Activated naive CD4-positive, alpha-beta T cell treated with anti-CD3 and anti-CD28 coated beads for 36 hours (primary cell): ENCODE measurements around the gene SUPT6H. TPM values are rescaled to one million over a fixed set of nuclear protein-coding genes. Genes with fewer than 3 reads are reported as not detected.
A peak's percentile ranks its signal among the peaks of the same experiment; 100 is the strongest.

Source experiments
- CTCF ChIA-PET: fragments of 350-600 bp; sonication (Branson Sonifier 250); formaldehyde crosslinking; loops from one replicate; lab custom pipeline; 2021; ENCODE audit warnings: antibody characterized with exemption; lab: Charles Lee
- DNase-seq: peaks from one replicate; pipeline ENCODE4 v3.0.0-alpha.2; 2020
- H3K27ac Mint-ChIP-seq: one replicate; pipeline ENCODE4 v1.8.0; 2021; ENCODE audit warnings: mild to moderate bottlenecking, mixed read lengths
- H3K27me3 Mint-ChIP-seq: one replicate; pipeline ENCODE4 v1.8.0; 2021; ENCODE audit warnings: low read depth, mixed read lengths
- H3K36me3 Mint-ChIP-seq: one replicate; pipeline ENCODE4 v1.8.0; 2021; ENCODE audit warnings: low read depth, mixed read lengths
- H3K4me1 Mint-ChIP-seq: one replicate; pipeline ENCODE4 v1.8.0; 2021; ENCODE audit warnings: low read depth, mixed read lengths
- H3K4me3 Mint-ChIP-seq: one replicate; pipeline ENCODE4 v1.8.0; 2021; ENCODE audit warnings: mild to moderate bottlenecking, moderate library complexity, mixed read lengths
- H3K9me3 Mint-ChIP-seq: one replicate; pipeline ENCODE4 v1.8.0; 2021; ENCODE audit warnings: mixed read lengths
- intact Hi-C: fragments of 100-400 bp; cut with micrococcal nuclease; formaldehyde crosslinking; loops from one replicate; pipeline ENCODE4 v1.15.1; 2023
- total RNA-seq, 2 experiments: library from RNA; stranded (reverse); gene quantifications; one replicate each; pipeline ENCODE4 v1.2.3, GENCODE V29; 2021

SUPT6H gene
- total RNA-seq, 2 experiments from 2014 or later = 50.8 to 52.1 TPM

- Mint-ChIP-seq H3K4me3 (no peak overlapping the region), H3K27ac (no peak overlapping the region), H3K27me3 (no peaks in the 10 kb centered on the region), H3K4me1 (peaks cover 7% of the 10 kb centered on the region), H3K36me3 (peaks cover 36% of the 10 kb centered on the region), H3K9me3 (no peaks in the 10 kb centered on the region)
- CTCF ChIA-PET = no interaction called here
- intact Hi-C loops = no loop called here
- no peak for DNase-seq
These were observed 35.2 kb upstream of the SUPT6H start for GRCh38 chr17:28626818-28627217.

DNA sequence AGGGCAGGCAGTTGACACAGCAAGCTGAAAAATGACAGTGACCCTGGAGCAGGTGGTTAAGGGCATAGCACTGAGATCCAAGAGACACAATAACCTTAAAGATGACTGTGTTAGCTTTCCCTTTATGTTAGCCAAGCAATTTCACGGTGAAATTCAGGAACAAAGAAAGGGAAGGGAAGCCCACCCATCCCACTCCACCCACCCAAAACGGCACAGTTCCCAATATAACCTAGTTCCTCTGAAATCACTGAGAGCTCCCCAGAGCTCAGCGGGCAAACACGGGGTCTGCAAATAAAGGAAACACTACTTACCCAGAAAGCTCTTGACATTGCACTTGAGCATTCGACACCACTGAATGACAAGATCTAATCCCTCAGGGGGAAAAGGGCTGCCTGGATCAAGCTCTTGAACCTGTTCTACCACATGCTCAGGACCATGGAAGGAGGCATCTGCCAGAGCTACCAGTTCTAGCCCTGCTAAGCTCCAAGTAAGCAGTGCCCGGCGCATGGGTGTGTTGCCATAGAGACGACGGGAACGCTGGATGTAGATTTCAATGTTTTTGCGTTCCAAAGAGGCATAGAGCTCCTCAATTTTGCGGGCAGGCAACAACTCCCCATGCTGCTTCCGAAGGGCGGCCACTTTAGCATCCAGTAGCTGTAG is 27.7 kb upstream of the SUPT6H start:
- H3K27ac Mint-ChIP-seq = no peak overlapping the region
- H3K4me3 Mint-ChIP-seq = no peak overlapping the region
- CTCF ChIA-PET = interaction anchor here (0.8 to 2.4 kb wide), 7 partner anchors 9 to 93 kb away, joined by 3 to 7 read pairs (median 3); partner anchors contain the start of gene BLTP2
- peaks cover 17% of the 10 kb centered on the region for H3K4me1 Mint-ChIP-seq
- H3K36me3 Mint-ChIP-seq = peaks cover 68% of the 10 kb centered on the region
- intact Hi-C loops = no loop called here
- no peak for DNase-seq
- H3K27me3 Mint-ChIP-seq = no peaks in the 10 kb centered on the region
- no peaks in the 10 kb centered on the region for H3K9me3 Mint-ChIP-seq

GRCh38 chr17:28635506-28635905 is 26.5 kb upstream of the SUPT6H start:
- H3K9me3 Mint-ChIP-seq = no peaks in the 10 kb centered on the region
- CTCF ChIA-PET = interaction anchor here (1.1 kb wide), 1 partner anchor 30 kb away, joined by 4 read pairs; no protein-coding TSS in a partner anchor
- H3K27ac Mint-ChIP-seq = no peak overlapping the region
- H3K4me3 Mint-ChIP-seq = no peak overlapping the region
- H3K27me3 Mint-ChIP-seq = no peaks in the 10 kb centered on the region
- peaks cover 18% of the 10 kb centered on the region for H3K4me1 Mint-ChIP-seq
- peaks cover 73% of the 10 kb centered on the region for H3K36me3 Mint-ChIP-seq
- no peak for DNase-seq
- intact Hi-C loops = no loop called here

DNA sequence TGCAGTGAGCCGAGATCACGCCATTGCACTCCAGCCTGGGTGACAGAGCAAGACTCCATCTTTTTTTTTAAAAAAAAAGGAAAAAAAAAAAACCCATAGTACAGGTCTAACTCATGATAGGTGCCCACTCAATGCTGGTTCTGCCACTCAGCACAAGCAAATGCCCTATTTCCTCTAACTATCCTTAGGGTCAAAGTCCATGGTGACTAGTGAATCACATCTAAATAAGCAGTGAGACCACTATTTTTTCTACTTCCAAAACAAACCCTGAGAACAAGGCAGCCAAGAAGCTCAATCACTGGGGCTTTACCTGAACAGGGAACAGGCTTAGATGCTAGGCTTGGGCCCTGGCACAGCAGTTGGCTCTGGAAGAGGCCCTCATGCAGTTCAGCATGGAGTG is 20.4 kb upstream of the SUPT6H start:
- CTCF ChIA-PET = interaction anchor here (0.9 kb wide), 1 partner anchor 11 kb away, joined by 3 read pairs; no protein-coding TSS in a partner anchor
- peaks cover 36% of the 10 kb centered on the region for H3K4me1 Mint-ChIP-seq
- H3K9me3 Mint-ChIP-seq = no peaks in the 10 kb centered on the region
- intact Hi-C loops = no loop called here
- H3K27me3 Mint-ChIP-seq = no peaks in the 10 kb centered on the region
- DNase-seq = no peak
- peaks cover 56% of the 10 kb centered on the region for H3K36me3 Mint-ChIP-seq
- H3K27ac Mint-ChIP-seq = no peak overlapping the region
- no peak overlapping the region for H3K4me3 Mint-ChIP-seq

DNA sequence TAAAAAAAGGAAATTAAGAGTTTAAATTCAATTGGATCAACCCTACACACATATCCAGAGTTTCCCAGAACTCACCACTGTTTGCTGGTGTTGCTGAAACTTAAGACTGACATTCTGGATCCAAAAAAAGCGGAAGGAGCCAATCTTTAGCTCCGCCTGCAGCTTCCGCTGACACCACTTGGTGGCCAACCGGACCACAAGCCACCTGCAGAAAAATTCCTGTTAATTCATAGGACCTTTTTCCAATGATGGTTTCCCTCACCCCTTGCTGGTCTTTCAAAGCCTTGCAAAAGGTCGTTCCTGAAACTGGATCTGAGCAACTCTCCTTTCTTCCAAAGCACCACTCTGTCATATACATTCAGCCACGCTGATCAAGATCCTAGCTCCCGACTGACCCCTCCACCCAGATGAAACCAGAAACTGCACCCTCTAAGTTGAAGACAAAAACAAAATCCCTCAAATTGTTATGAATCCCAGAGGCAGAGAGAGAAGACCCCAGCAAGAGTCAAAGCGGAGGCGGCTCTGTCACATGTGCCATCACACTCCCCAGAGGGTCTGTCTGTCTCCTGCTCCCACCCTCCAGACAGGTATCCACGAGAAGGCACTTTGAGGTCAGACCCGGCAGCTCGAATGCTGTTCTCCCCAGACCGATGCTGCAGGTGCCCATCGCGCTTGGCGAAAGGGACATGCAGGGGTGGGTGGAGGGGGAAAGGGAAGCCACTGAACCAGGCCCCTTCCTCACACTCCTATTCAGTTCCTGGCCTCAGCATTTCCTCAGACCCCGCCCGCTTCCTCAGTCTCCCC is 17.8 kb upstream of the SUPT6H start:
- peak; percentile 42 for DNase-seq
- H3K4me1 Mint-ChIP-seq = peaks cover 39% of the 10 kb centered on the region
- H3K27me3 Mint-ChIP-seq = no peaks in the 10 kb centered on the region
- H3K27ac Mint-ChIP-seq = peak overlapping the region; percentile 65
- intact Hi-C loops = loop anchor here (2.0 kb wide), 2 partner anchors 67 to 73 kb away; partner anchors contain the start of genes PIGS and PROCA1
- CTCF ChIA-PET = interaction anchor here (0.8 to 4.5 kb wide), 13 partner anchors 9 to 258 kb away, joined by 3 to 56 read pairs (median 3); partner anchors contain the start of genes ALDOC, DHRS13, SDF2 and SUPT6H
- peak overlapping the region; percentile 84 for H3K4me3 Mint-ChIP-seq
- H3K36me3 Mint-ChIP-seq = peaks cover 35% of the 10 kb centered on the region
- no peaks in the 10 kb centered on the region for H3K9me3 Mint-ChIP-seq

- intact Hi-C loops = loop anchor here (1.0 to 5.0 kb wide), 8 partner anchors 16 to 307 kb away; partner anchors contain the start of genes DHRS13, PIGS, PROCA1 and SDF2
- H3K9me3 Mint-ChIP-seq = no peaks in the 10 kb centered on the region
- H3K27me3 Mint-ChIP-seq = no peaks in the 10 kb centered on the region
- CTCF ChIA-PET = interaction anchor here (1.0 to 4.5 kb wide), 10 partner anchors 10 to 257 kb away, joined by 3 to 56 read pairs (median 3); partner anchors contain the start of genes DHRS13, SDF2, SUPT6H and TLCD1
- peak; percentile 96 for DNase-seq
- peaks cover 30% of the 10 kb centered on the region for H3K36me3 Mint-ChIP-seq
- peaks cover 36% of the 10 kb centered on the region for H3K4me1 Mint-ChIP-seq
- H3K27ac Mint-ChIP-seq = peak within 1 kb of the TSS; percentile 86
- peak within 1 kb of the TSS; percentile 84 for H3K4me3 Mint-ChIP-seq
These were observed 17.0 kb upstream of the SUPT6H start, which contains the start of gene BLTP2 for GRCh38 chr17:28644787-28645575. Gene BLTP2, minus strand, starts transcription at chr17:28645158. Its CDS starts 102 bp downstream, at chr17:28645056.

DNA sequence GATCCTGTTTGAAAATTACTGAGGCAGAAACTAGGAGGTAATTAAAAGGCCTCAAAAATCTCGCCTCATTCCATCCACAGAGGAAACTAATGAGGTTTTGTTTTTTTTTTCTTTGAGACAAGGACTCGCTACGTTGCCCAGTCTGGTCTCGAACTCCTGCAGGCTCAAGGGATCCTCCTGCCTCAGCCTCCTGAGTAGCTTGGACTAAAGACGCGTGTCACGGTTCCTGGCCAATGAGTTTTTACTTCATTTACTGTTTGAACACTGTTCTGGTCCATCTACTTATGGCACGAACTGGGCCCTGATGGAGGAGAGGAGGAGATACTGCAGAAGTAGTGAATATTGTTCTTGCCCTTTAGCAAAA is 16.4 kb upstream of the SUPT6H start:
- H3K4me3 Mint-ChIP-seq = peak overlapping the region; percentile 84
- peaks cover 36% of the 10 kb centered on the region for H3K4me1 Mint-ChIP-seq
- DNase-seq = peak; percentile 14
- H3K27ac Mint-ChIP-seq = peak overlapping the region; percentile 86
- no peaks in the 10 kb centered on the region for H3K9me3 Mint-ChIP-seq
- CTCF ChIA-PET = interaction anchor here (0.8 to 4.5 kb wide), 8 partner anchors 16 to 119 kb away, joined by 3 to 56 read pairs (median 6); partner anchors contain the start of genes PIGS, SDF2, SUPT6H and TLCD1
- peaks cover 29% of the 10 kb centered on the region for H3K36me3 Mint-ChIP-seq
- intact Hi-C loops = loop anchor here (1.0 to 5.0 kb wide), 8 partner anchors 16 to 307 kb away; partner anchors contain the start of genes DHRS13, PIGS, PROCA1 and SDF2
- H3K27me3 Mint-ChIP-seq = no peaks in the 10 kb centered on the region

GRCh38 chr17:28646039-28646754 is 15.8 kb upstream of the SUPT6H start:
- peak; percentile 9 for DNase-seq
- H3K36me3 Mint-ChIP-seq = peaks cover 24% of the 10 kb centered on the region
- CTCF ChIA-PET = interaction anchor here (0.6 to 4.5 kb wide), 13 partner anchors 10 to 271 kb away, joined by 3 to 56 read pairs (median 3); partner anchors contain the start of genes PIGS, SDF2 and SUPT6H

DNA sequence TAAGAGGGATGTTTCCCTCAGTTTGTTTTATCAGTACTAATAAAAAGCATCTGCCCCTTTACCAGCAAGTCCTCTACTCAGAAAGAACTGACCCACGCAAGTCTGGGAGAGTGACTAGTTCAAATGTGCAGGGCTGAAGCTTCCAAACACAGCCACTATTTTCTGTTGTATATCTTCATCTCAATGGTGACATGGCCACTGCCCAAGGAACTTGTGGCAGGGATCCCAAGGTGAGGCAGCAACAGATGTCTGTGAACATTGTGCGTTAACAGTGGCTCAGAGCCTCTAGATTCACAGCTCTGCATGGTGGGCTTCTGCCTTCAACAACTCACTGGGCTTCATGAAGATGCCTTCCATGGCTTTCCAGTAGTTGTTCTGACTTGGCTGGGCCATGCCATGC is 13.3 kb upstream of the SUPT6H start:
- CTCF ChIA-PET = interaction anchor here (0.6 to 3.2 kb wide), 4 partner anchors 14 to 70 kb away, joined by 3 to 22 read pairs (median 8); partner anchors contain the start of genes SDF2 and SUPT6H
- no peaks in the 10 kb centered on the region for H3K9me3 Mint-ChIP-seq
- no peaks in the 10 kb centered on the region for H3K27me3 Mint-ChIP-seq
- no peak for DNase-seq
- peaks cover 27% of the 10 kb centered on the region for H3K4me1 Mint-ChIP-seq
- H3K4me3 Mint-ChIP-seq = no peak overlapping the region
- peaks cover 9% of the 10 kb centered on the region for H3K36me3 Mint-ChIP-seq
- no peak overlapping the region for H3K27ac Mint-ChIP-seq
- intact Hi-C loops = loop anchor here (5.0 kb wide), 1 partner anchor 254 kb away; the partner anchor contains the start of gene DHRS13

More at GRCh38 chr17:28646039-28646754, 15.8 kb upstream of the SUPT6H start:
- intact Hi-C loops = loop anchor here (1.0 to 5.0 kb wide), 4 partner anchors 30 to 256 kb away; partner anchors contain the start of genes DHRS13, NEK8 and RPL23A
- Mint-ChIP-seq H3K27ac (peak overlapping the region; percentile 86), H3K4me1 (peaks cover 36% of the 10 kb centered on the region), H3K27me3 (no peaks in the 10 kb centered on the region), H3K4me3 (peak overlapping the region; percentile 84), H3K9me3 (no peaks in the 10 kb centered on the region)

DNA sequence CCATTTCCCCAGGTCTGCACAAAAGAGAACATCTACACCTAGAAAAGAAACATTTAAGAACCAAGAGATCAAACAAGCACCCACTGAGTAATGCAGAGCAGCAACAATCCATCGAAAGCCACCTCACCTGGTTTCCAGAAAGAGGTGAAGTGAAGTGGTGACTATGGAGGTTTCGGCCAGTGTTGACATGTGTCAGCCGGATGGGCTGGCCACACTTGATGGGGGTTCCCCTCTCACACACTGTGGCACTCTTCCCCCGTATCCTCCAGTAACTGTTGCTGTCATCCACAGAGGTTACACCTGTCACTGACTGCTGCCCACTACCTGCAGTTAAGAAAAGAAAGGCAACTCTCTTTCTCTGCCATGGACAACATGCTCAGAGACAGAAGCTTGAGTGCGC is 6.8 kb upstream of the SUPT6H start:
- Mint-ChIP-seq H3K4me3 (no peak overlapping the region), H3K27me3 (no peaks in the 10 kb centered on the region), H3K4me1 (peaks cover 19% of the 10 kb centered on the region), H3K36me3 (peaks cover 12% of the 10 kb centered on the region), H3K27ac (no peak overlapping the region), H3K9me3 (no peaks in the 10 kb centered on the region)
- intact Hi-C loops = no loop called here
- CTCF ChIA-PET = no interaction called here
- no peak for DNase-seq

DNA sequence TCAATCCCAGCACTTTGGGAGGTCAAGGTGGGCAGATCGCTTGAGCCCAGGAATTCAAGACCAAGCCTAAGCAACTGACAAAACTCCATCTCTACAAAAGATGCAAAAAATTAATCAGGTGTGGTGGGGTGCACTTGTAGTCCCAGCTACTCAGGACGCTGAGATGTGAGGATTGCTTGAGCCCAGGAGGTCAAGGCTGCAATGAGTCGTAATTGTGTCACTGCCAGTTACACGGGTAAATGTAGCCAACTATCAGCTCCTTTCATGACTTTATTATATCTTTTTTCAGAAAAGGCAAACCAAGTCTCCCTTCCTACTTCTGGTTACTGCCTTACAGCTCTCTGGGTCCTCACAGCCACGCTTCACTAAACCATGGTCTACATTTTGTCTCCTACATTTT is 4.2 kb upstream of the SUPT6H start:
- H3K4me1 Mint-ChIP-seq = peaks cover 31% of the 10 kb centered on the region
- no peaks in the 10 kb centered on the region for H3K27me3 Mint-ChIP-seq
- CTCF ChIA-PET = interaction anchor here (0.7 to 1.3 kb wide), 2 partner anchors 11 to 14 kb away, joined by 3 to 5 read pairs; no protein-coding TSS in a partner anchor
- no peak overlapping the region for H3K27ac Mint-ChIP-seq
- H3K4me3 Mint-ChIP-seq = no peak overlapping the region
- intact Hi-C loops = no loop called here
- H3K9me3 Mint-ChIP-seq = no peaks in the 10 kb centered on the region
- no peak for DNase-seq
- peaks cover 17% of the 10 kb centered on the region for H3K36me3 Mint-ChIP-seq
